Loucy (cell line): ENCODE measurements around the gene AGAP1.

Experiments
- CTCF ChIP-seq: fragments of 200-600 bp; sonication (generic); conservative IDR thresholded peaks from 2 replicates; pipeline ENCODE4 v1.5.1; 2014; ENCODE audit warnings: mild to moderate bottlenecking, antibody characterized with exemption, low read length
- EZH2phosphoT487 ChIP-seq: fragments of 200-600 bp; IDR thresholded peaks from 2 replicates; pipeline ENCODE4 v1.6.1; 2018; ENCODE audit warnings: antibody characterized with exemption, mild to moderate bottlenecking, moderate library complexity, borderline replicate concordance

GRCh38 chr2:236173036-236173728 is 679.3 kb downstream of the AGAP1 start:
- TF ChIP-seq CTCF (no peak), EZH2phosphoT487 (no peak)
